ENCODE results near the gene CFD.
"Not testable (repeated sequence)": the region's sequence is repeated elsewhere in the genome, so short reads cannot be mapped to it uniquely, and the experiment has no call there.

CFD gene

GRCh38 chr19:853614-854220, 5.7 kb upstream of the CFD start:
- not testable (repeated sequence) for DNase-seq

GRCh38 chr19:854549-854948, 4.9 kb upstream of the CFD start:
- no peak for DNase-seq

GRCh38 chr19:855142-855541, 4.3 kb upstream of the CFD start:
- no peak for DNase-seq

- DNase-seq = no peak
These were observed 3.8 kb upstream of the CFD start for GRCh38 chr19:855566-856120.

GRCh38 chr19:858284-858683, 1.2 kb upstream of the CFD start:
- DNase-seq = no peak

GRCh38 chr19:861141-861755, 1.8 kb downstream of the CFD start:
- DNase-seq = no peak

- peak; percentile 25 for DNase-seq
These were observed 2.5 kb downstream of the CFD start for GRCh38 chr19:861756-862580.

GRCh38 chr19:862581-863314, 3.3 kb downstream of the CFD start:
- peak; percentile 62 for DNase-seq

GRCh38 chr19:863315-863620, 3.8 kb downstream of the CFD start:
- DNase-seq = no peak

GRCh38 chr19:866769-867300, 7.4 kb downstream of the CFD start:
- DNase-seq = no peak

- DNase-seq = no peak
These were observed 7.9 kb downstream of the CFD start for GRCh38 chr19:867301-867793.

GRCh38 chr19:867855-868457, 8.5 kb downstream of the CFD start:
- DNase-seq = no peak

GRCh38 chr19:868458-869244, 9.2 kb downstream of the CFD start:
- no peak for DNase-seq

GRCh38 chr19:869245-870177, 10.0 kb downstream of the CFD start:
- peak; percentile 96 for DNase-seq

- no peak for DNase-seq
These were observed 10.8 kb downstream of the CFD start for GRCh38 chr19:870314-870713.

GRCh38 chr19:870963-871401, 11.5 kb downstream of the CFD start:
- DNase-seq = no peak

GRCh38 chr19:871446-872265, 12.2 kb downstream of the CFD start:
- no peak for DNase-seq

- no peak for DNase-seq
These were observed 12.9 kb downstream of the CFD start for GRCh38 chr19:872266-872951.

- DNase-seq = peak; percentile 24
These were observed 13.6 kb downstream of the CFD start for GRCh38 chr19:873084-873483.

Data from EL (cell line).